ENCODE measurements around the gene MAJIN. TPM values are rescaled to one million over a fixed set of nuclear protein-coding genes. Genes with fewer than 3 reads are reported as not detected.

Gene MAJIN
- total and polyA plus RNA-seq, 10 of the 15 experiments (the other 5 are each of a cell fraction or from before 2014, with no cell fraction given), result 0.10 TPM; not detected in 9

GRCh38 chr11:64923944-64924909 lies 47.7 kb downstream of the MAJIN start, which contains the start of gene PPP2R5B (continued):
- TF ChIP-seq PBX3 (IDR thresholded peaks at IDR 0.05; ENCODE audit: insufficient replicate concordance, low read depth, low read length), result peak; percentile 24
- TF ChIP-seq MYC (IDR thresholded peaks at IDR 0.05; ENCODE audit: insufficient read depth, insufficient read length, insufficient replicate concordance, low read length, severe bottlenecking), result no peak
- no peak for TF ChIP-seq RFX5 (IDR thresholded peaks at IDR 0.05; ENCODE audit: low read depth, low read length)
- TF ChIP-seq, protein P1, sequence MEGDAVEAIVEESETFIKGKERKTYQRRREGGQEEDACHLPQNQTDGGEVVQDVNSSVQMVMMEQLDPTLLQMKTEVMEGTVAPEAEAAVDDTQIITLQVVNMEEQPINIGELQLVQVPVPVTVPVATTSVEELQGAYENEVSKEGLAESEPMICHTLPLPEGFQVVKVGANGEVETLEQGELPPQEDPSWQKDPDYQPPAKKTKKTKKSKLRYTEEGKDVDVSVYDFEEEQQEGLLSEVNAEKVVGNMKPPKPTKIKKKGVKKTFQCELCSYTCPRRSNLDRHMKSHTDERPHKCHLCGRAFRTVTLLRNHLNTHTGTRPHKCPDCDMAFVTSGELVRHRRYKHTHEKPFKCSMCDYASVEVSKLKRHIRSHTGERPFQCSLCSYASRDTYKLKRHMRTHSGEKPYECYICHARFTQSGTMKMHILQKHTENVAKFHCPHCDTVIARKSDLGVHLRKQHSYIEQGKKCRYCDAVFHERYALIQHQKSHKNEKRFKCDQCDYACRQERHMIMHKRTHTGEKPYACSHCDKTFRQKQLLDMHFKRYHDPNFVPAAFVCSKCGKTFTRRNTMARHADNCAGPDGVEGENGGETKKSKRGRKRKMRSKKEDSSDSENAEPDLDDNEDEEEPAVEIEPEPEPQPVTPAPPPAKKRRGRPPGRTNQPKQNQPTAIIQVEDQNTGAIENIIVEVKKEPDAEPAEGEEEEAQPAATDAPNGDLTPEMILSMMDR (IDR thresholded peaks at IDR 0.05 in 2 of 3, conservative IDR thresholded peaks at IDR 0.05 in 1 of 3; ENCODE audit: control insufficient read depth in 2 of 3, extremely low read depth in 1 of 3, insufficient read depth in 1 of 3, low read depth in 3 of 3, low read length in 3 of 3), result no peak
- no peak for TF ChIP-seq KLF5 (IDR thresholded peaks at IDR 0.05; ENCODE audit: partially characterized antibody)
- TF ChIP-seq TCF3 (IDR thresholded peaks at IDR 0.05; ENCODE audit: borderline replicate concordance, insufficient read depth, low read depth, low read length), result peak; percentile 82; the same call in 1 of the 2 replicates
- TF ChIP-seq ASH2L (IDR thresholded peaks at IDR 0.05; ENCODE audit: borderline replicate concordance, low read depth), result no peak
- no peak for TF ChIP-seq USF2 (IDR thresholded peaks at IDR 0.05; ENCODE audit: borderline replicate concordance, low read depth, low read length)
- TF ChIP-seq, protein P2, sequence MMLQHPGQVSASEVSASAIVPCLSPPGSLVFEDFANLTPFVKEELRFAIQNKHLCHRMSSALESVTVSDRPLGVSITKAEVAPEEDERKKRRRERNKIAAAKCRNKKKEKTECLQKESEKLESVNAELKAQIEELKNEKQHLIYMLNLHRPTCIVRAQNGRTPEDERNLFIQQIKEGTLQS (IDR thresholded peaks at IDR 0.05; ENCODE audit: borderline replicate concordance, extremely low read depth, low read depth, low read length), result no peak
- no peak for TF ChIP-seq RELA (IDR thresholded peaks at IDR 0.05; ENCODE audit: borderline replicate concordance, partially characterized antibody)
- TF ChIP-seq REST (IDR thresholded peaks at IDR 0.05; ENCODE audit: low read depth, low read length), result no peak
- TF ChIP-seq, protein P3, sequence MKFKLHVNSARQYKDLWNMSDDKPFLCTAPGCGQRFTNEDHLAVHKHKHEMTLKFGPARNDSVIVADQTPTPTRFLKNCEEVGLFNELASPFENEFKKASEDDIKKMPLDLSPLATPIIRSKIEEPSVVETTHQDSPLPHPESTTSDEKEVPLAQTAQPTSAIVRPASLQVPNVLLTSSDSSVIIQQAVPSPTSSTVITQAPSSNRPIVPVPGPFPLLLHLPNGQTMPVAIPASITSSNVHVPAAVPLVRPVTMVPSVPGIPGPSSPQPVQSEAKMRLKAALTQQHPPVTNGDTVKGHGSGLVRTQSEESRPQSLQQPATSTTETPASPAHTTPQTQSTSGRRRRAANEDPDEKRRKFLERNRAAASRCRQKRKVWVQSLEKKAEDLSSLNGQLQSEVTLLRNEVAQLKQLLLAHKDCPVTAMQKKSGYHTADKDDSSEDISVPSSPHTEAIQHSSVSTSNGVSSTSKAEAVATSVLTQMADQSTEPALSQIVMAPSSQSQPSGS (IDR thresholded peaks at IDR 0.05; ENCODE audit: low read length), result peak; percentile 98
- TF ChIP-seq, protein P4, sequence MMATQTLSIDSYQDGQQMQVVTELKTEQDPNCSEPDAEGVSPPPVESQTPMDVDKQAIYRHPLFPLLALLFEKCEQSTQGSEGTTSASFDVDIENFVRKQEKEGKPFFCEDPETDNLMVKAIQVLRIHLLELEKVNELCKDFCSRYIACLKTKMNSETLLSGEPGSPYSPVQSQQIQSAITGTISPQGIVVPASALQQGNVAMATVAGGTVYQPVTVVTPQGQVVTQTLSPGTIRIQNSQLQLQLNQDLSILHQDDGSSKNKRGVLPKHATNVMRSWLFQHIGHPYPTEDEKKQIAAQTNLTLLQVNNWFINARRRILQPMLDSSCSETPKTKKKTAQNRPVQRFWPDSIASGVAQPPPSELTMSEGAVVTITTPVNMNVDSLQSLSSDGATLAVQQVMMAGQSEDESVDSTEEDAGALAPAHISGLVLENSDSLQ (IDR thresholded peaks at IDR 0.05), result peak; percentile 15; the same call in 1 of the 2 replicates
- TF ChIP-seq GATAD2B (conservative IDR thresholded peaks at IDR 0.05; ENCODE audit: low read depth), result peak; percentile 83; the same call in 1 of the 2 replicates
- peak; percentile 81 for TF ChIP-seq LARP7 (IDR thresholded peaks at IDR 0.05)
- TF ChIP-seq KDM1A (IDR thresholded peaks at IDR 0.05; ENCODE audit: borderline replicate concordance), result no peak
